HepG2 (cell line): ENCODE measurements around the gene DNAJA3. TPM values are rescaled to one million over a fixed set of nuclear protein-coding genes. Genes with fewer than 3 reads are reported as not detected.

Experiments
- ATAC-seq: fragments of 200-7000 bp; cut with Tn5 transposase; 3 replicates; pipeline ENCODE4 v1.9.1; 2020; ENCODE audit warnings: mild to moderate bottlenecking, moderate library complexity
- BruUV-seq: library from RNA; stranded (reverse); fragments of 400-500 nt; replicated peaks from 2 replicates; lab custom pipeline; 2021; lab: Mats Ljungman, UMichigan
- CTCF ChIA-PET: fragments of 300-600 bp; formaldehyde crosslinking; extraction: SDS; loops from one replicate; lab custom pipeline; 2021; ENCODE audit warnings: low total read pairs, inconsistent platforms, low intra/inter-chr PET ratio; lab: Yijun Ruan, JAX
- POLR2A ChIA-PET: fragments of 350-600 bp; sonication (Branson Sonifier 250); formaldehyde crosslinking; loops from one replicate; lab custom pipeline; 2020; ENCODE audit warnings: antibody characterized with exemption, inconsistent platforms; lab: Yijun Ruan, JAX
- DNase-seq: peaks from one replicate; pipeline ENCODE4 v3.0.0-alpha.2; 2015; ENCODE audit warnings: low spot score
- FAIRE-seq: peaks from 3 replicates; lab custom pipeline; 2011; peaks lifted over from hg19 to GRCh38; lab: Jason Lieb, UNC
- H2AFZ ChIP-seq: one replicate; pipeline ENCODE4 v1.6.1; 2011; ENCODE audit warnings: low read length, inconsistent platforms
- H3K27ac ChIP-seq: fragments of 300-600 bp; 3 replicates; pipeline ENCODE4 v1.8.0; 2011; ENCODE audit warnings: mixed run types, mild to moderate bottlenecking, mixed read lengths, low read length, inconsistent platforms; ENCODE audit not compliant: insufficient read depth; ENCODE audit errors: extremely low read length
- H3K27me3 ChIP-seq, 2 experiments: fragments of 200-600 bp in 1 of 2; 2 replicates in 1 of 2; 3 replicates in 1 of 2; pipeline versions ENCODE4 v1.6.0 to v1.8.0; 2011; ENCODE audit warnings: low read length in 2 of 2, mild to moderate bottlenecking in 2 of 2, moderate library complexity in 2 of 2, inconsistent platforms in 1 of 2; ENCODE audit not compliant: insufficient read depth in 2 of 2, control insufficient read depth in 1 of 2
- H3K36me3 ChIP-seq, 2 experiments: fragments of 200-600 bp in 1 of 2; replicated peaks in 1 of 2; 2 replicates in 1 of 2; 3 replicates in 1 of 2; pipeline versions ENCODE4 v1.5.1 to v1.8.0; 2011; ENCODE audit warnings: low read length in 2 of 2, inconsistent platforms in 1 of 2; ENCODE audit not compliant: insufficient read depth in 2 of 2, control insufficient read depth in 1 of 2
- H3K4me1 ChIP-seq: 2 replicates; pipeline ENCODE4 v1.5.1; 2012; ENCODE audit warnings: low read length, inconsistent platforms; ENCODE audit not compliant: insufficient read depth
- H3K4me2 ChIP-seq: 2 replicates; pipeline ENCODE4 v1.6.0; 2011; ENCODE audit warnings: low read depth, low read length, inconsistent platforms
- H3K4me3 ChIP-seq, 3 experiments: fragments of 200-600 bp in 1 of 3; sonication (generic), shearing (Covaris generic) in 1 of 3; replicated peaks in 1 of 3; 2 replicates each; pipeline ENCODE4 v1.5.1; 2011 to 2016; ENCODE audit warnings: low read length in 3 of 3, inconsistent platforms in 2 of 3, low read depth in 2 of 3, mild to moderate bottlenecking in 2 of 3, control low read depth in 1 of 3, mixed read lengths in 1 of 3; ENCODE audit not compliant: insufficient read depth in 1 of 3
- H3K79me2 ChIP-seq: one replicate; pipeline ENCODE4 v1.6.1; 2011; ENCODE audit warnings: low read length, inconsistent platforms; ENCODE audit not compliant: insufficient read depth
- H3K9ac ChIP-seq: 2 replicates; pipeline ENCODE4 v1.6.0; 2011; ENCODE audit warnings: mild to moderate bottlenecking, low read depth, low read length, inconsistent platforms; ENCODE audit not compliant: insufficient read depth
- H3K9me3 ChIP-seq: 2 replicates; pipeline ENCODE4 v1.5.1; 2012; ENCODE audit warnings: mild to moderate bottlenecking, low read length
- H4K20me1 ChIP-seq: 2 replicates; pipeline ENCODE4 v1.6.0; 2011; ENCODE audit warnings: inconsistent platforms, mild to moderate bottlenecking, low read length, moderate library complexity; ENCODE audit not compliant: insufficient read depth
- BCLAF1 ChIP-seq: fragments of 450-650 bp; IDR thresholded peaks from 2 replicates; pipeline ENCODE4 v1.6.1; 2017; ENCODE audit warnings: mild to moderate bottlenecking
- FOXK1 ChIP-seq: sonication (generic); formaldehyde crosslinking; IDR thresholded peaks from 2 replicates; pipeline ENCODE4 v1.4.0; 2020; ENCODE audit warnings: low read depth, missing genetic modification reagents, borderline replicate concordance
- KIAA2018 ChIP-seq: sonication (generic); formaldehyde crosslinking; IDR thresholded peaks from 2 replicates; pipeline ENCODE4 v1.5.0; 2020; ENCODE audit warnings: mild to moderate bottlenecking, missing genetic modification reagents, borderline replicate concordance
- RFXAP ChIP-seq: sonication (generic); formaldehyde crosslinking; IDR thresholded peaks from 2 replicates; pipeline ENCODE4 v1.4.0; 2020; ENCODE audit warnings: missing genetic modification reagents, borderline replicate concordance
- SRSF9 ChIP-seq: fragments of 200-400 bp; formaldehyde crosslinking; IDR thresholded peaks from 2 replicates; pipeline ENCODE4 v1.6.1; 2018; ENCODE audit warnings: borderline replicate concordance, mild to moderate bottlenecking, low read depth, low read length; ENCODE audit not compliant: insufficient read depth, poor library complexity, severe bottlenecking
- SUZ12 ChIP-seq: fragments of 150-350 bp; IDR thresholded peaks from 2 replicates; pipeline ENCODE4 v1.6.1; 2014; ENCODE audit warnings: low read depth, low read length
- ZNF720 ChIP-seq: sonication (generic); formaldehyde crosslinking; IDR thresholded peaks from 2 replicates; pipeline ENCODE4 v1.4.0; 2020; ENCODE audit warnings: missing genetic modification reagents
- ZNF776 ChIP-seq: sonication (generic); formaldehyde crosslinking; IDR thresholded peaks from 2 replicates; pipeline ENCODE4 v1.4.0; 2020; ENCODE audit warnings: mild to moderate bottlenecking, missing genetic modification reagents
- WGBS: methylation state at CpG from one replicate; pipeline ENCODE4 v1.1.6; 2017; ENCODE audit warnings: low lambda C conversion rate; 5-methylcytosine and 5-hydroxymethylcytosine counted together
- in situ Hi-C: cut with HindIII; loops from 2 replicates; pipeline ENCODE4 v1.10.0; 2017; ENCODE audit warnings: low pct_unique_long_range_greater_than_20kb; ENCODE audit not compliant: extremely low pct_ligation_motif_present
- intact Hi-C: fragments of 100-400 bp; cut with micrococcal nuclease; formaldehyde crosslinking; loops from one replicate; pipeline ENCODE4 v1.10.0; 2022; ENCODE audit not compliant: unreplicated experiment
- polyA plus RNA-seq, 8 experiments: library from polyadenylated mRNA; depleted of rRNA in 3 of 8; stranded (reverse) in 7 of 8; unstranded in 1 of 8; fragments of >200 nt; fragmentation: Illumina TruSeq in 4 of 8; extraction: Trizol in 4 of 8; gene quantifications; 2 replicates each; pipeline versions ENCODE4 v1.2.1 to v1.2.3, GENCODE V29; 2011 to 2016; ENCODE audit warnings: low read depth in 4 of 8, missing spikeins in 1 of 8, mixed read lengths in 1 of 8; ENCODE audit not compliant: insufficient read depth in 1 of 8
- total RNA-seq, 5 experiments: library from RNA; depleted of rRNA; stranded (reverse); fragments of >200 nt; fragmentation: Illumina TruSeq; extraction: Trizol; gene quantifications; 2 replicates each; pipeline ENCODE4 v1.2.3, GENCODE V29; 2016; ENCODE audit warnings: low read depth in 1 of 5
- TF ChIP-seq, protein P1 (sequence below): sonication (generic); formaldehyde crosslinking; IDR thresholded peaks from 2 replicates; pipeline ENCODE4 v1.5.0; 2020; ENCODE audit warnings: mild to moderate bottlenecking, low read depth, missing genetic modification reagents, borderline replicate concordance

Gene DNAJA3
- total and polyA plus RNA-seq, 2 of the 13 experiments (the other 11 are each of a cell fraction or from before 2014, with no cell fraction given): 77.0 to 83.3 TPM

- in situ Hi-C loops: no loop called here
- Histone ChIP-seq H2AFZ (no peak overlapping the region), H3K27me3 (no peaks in the 10 kb centered on the region), H3K4me3 (no peak overlapping the region), H3K36me3 (peaks cover 1 to 9% of the 10 kb centered on the region in 2 experiments; a peak in 1 of 5 replicates), H4K20me1 (no peaks in the 10 kb centered on the region), H3K27ac (no peak overlapping the region), H3K4me1 (peaks cover 11% of the 10 kb centered on the region), H3K4me2 (no peak overlapping the region), H3K9me3 (no peaks in the 10 kb centered on the region), H3K9ac (no peak overlapping the region), H3K79me2 (no peaks in the 10 kb centered on the region)
- DNase-seq (no peak), ATAC-seq (no peak), FAIRE-seq (no peak)
- TF ChIP-seq SUZ12 (no peak), KIAA2018 (no peak), ZNF720 (CRISPR knock-in tag) (no peak), RFXAP (no peak), BCLAF1 (no peak), ZNF776 (CRISPR knock-in tag) (no peak), SRSF9 (no peak), FOXK1 (CRISPR knock-in tag) (no peak)
- TF ChIP-seq, protein P1, sequence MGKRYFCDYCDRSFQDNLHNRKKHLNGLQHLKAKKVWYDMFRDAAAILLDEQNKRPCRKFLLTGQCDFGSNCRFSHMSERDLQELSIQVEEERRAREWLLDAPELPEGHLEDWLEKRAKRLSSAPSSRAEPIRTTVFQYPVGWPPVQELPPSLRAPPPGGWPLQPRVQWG (CRISPR knock-in tag): no peak
- POLR2A ChIA-PET: no interaction called here
- intact Hi-C loops: no loop called here
- BruUV-seq: no TSS peak
- CTCF ChIA-PET: no interaction called here
- 86% methylated on average over 3 of the region's 9 CpGs for WGBS
These were observed 30.5 kb upstream of the DNAJA3 start for GRCh38 chr16:4395055-4395726.
